Measurements from ENCODE around the gene GJB5.

GRCh38 chr1:34787461-34788420 lies 32.9 kb downstream of the GJB5 start:
- TF ChIP-seq CTCF (optimal IDR thresholded peaks at IDR 0.05 in 1 of 3, IDR thresholded peaks at IDR 0.05 in 1 of 3, conservative IDR thresholded peaks at IDR 0.05 in 1 of 3; ENCODE audit: extremely low read depth in 1 of 3, insufficient read depth in 2 of 3, low read length in 3 of 3): peak in 1 of 3 experiments; percentile 28
- TF ChIP-seq EZH2 (IDR thresholded peaks at IDR 0.05; ENCODE audit: low read length): no peak

Measured in keratinocyte (primary cell).